Kidney epithelial cell (primary cell): ENCODE data around the gene CACNA1D. TPM values are rescaled to one million over a fixed set of nuclear protein-coding genes. Genes with fewer than 3 reads are reported as not detected.

Source experiments
- DNase-seq: peaks from one replicate; pipeline ENCODE4 v3.0.0-alpha.2; 2010; ENCODE audit warnings: low read depth
- H3K27me3 ChIP-seq: 2 replicates; pipeline ENCODE4 v1.6.0; 2011; ENCODE audit warnings: low read length; ENCODE audit not compliant: control insufficient read depth, insufficient read depth
- H3K36me3 ChIP-seq: 2 replicates; pipeline ENCODE4 v1.5.1; 2011; ENCODE audit warnings: low read length; ENCODE audit not compliant: control insufficient read depth, insufficient read depth
- H3K4me3 ChIP-seq: 2 replicates; pipeline ENCODE4 v1.5.1; 2011; ENCODE audit warnings: low read depth, mild to moderate bottlenecking, control low read depth, low read length
- total RNA-seq: library from RNA; depleted of rRNA; stranded (reverse); fragments of >200 nt; gene quantifications from 2 replicates; pipeline ENCODE4 v1.2.3, GENCODE V29; 2015
- TF ChIP-seq, protein P1 (sequence below): IDR thresholded peaks from 2 replicates; pipeline ENCODE4 v1.5.1; 2011; ENCODE audit warnings: mild to moderate bottlenecking, moderate library complexity, low read length, control low read depth, inconsistent platforms; ENCODE audit not compliant: insufficient read depth, poor library complexity, severe bottlenecking

CACNA1D gene
- total RNA-seq, 1 donor from 2014 or later = 0.21 TPM

DNA sequence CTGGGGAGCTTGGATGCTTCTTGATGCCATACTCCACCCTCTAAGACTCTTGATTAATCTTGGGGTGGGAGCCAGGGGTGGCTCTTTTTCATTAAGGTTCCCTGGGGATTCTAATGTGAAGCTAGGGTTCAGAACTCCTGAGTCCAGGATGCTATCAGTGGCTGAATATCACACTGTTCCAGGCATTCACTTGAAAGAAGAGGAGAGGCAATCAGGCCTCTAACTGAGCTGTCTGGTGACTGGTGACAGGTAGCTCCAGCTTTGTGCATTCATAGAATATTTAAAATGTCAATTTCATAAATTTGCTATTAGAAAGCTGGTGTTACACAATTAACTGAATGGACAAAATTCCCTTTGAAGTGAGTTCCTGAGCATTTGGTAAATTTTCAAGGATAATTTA lies 212.8 kb downstream of the CACNA1D start:
- Histone ChIP-seq H3K36me3 (no peaks in the 10 kb centered on the region), H3K4me3 (no peak overlapping the region), H3K27me3 (no peaks in the 10 kb centered on the region)
- DNase-seq = no peak
- TF ChIP-seq, protein P1, sequence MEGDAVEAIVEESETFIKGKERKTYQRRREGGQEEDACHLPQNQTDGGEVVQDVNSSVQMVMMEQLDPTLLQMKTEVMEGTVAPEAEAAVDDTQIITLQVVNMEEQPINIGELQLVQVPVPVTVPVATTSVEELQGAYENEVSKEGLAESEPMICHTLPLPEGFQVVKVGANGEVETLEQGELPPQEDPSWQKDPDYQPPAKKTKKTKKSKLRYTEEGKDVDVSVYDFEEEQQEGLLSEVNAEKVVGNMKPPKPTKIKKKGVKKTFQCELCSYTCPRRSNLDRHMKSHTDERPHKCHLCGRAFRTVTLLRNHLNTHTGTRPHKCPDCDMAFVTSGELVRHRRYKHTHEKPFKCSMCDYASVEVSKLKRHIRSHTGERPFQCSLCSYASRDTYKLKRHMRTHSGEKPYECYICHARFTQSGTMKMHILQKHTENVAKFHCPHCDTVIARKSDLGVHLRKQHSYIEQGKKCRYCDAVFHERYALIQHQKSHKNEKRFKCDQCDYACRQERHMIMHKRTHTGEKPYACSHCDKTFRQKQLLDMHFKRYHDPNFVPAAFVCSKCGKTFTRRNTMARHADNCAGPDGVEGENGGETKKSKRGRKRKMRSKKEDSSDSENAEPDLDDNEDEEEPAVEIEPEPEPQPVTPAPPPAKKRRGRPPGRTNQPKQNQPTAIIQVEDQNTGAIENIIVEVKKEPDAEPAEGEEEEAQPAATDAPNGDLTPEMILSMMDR = no peak

DNA sequence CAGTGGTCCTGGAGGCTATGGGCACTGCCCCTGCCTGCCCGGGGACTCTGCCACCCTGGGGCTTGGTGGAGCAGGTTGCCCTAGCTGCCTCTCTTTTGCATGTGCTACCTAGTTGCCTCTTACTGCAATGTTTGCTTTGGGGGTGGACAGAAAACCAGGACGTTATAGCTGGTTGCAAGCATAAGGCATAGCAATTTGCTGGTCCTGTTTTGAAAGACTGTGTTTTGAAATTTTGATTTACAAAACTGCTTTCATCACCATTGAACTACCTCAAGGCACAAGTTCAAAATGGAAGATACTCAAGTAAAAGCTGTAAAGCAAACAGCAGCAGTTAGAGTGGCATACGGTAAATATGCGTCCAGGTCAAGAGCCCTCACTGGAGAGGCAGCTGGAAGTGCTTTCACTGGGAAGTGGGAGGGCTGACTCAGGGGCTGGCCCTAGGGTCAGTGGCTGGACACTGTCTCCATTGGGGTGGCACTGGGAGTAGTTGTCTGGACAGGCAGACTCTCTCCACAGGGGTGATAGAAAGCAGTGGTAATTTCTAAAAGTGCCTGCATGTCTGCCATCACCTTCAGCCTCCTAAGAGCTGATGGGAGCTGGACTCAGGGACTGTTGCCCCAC lies 213.7 kb downstream of the CACNA1D start:
- Histone ChIP-seq H3K4me3 (no peak overlapping the region), H3K36me3 (no peaks in the 10 kb centered on the region), H3K27me3 (no peaks in the 10 kb centered on the region)
- DNase-seq = no peak
- TF ChIP-seq, protein P1 = no peak

DNA sequence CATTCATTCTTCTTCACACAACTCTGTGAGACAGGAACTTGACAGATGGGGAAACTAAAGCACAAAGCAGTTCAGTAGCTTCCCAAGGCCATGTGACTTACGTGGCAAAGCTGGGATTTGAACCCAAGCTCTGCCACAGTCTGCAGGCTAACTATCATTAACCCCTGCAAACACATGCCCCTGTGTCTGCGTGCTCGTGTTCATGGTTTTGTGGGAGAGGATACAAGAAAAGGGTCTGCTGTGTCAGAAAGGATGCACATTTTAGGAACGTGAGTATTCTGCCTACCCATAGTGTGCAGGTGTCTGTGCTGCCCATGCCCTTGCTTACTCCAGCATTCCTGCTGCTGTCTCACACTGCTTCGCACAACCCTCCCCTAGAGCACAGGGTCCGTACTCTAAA lies 214.8 kb downstream of the CACNA1D start:
- no peaks in the 10 kb centered on the region for H3K36me3 ChIP-seq
- no peak for DNase-seq
- TF ChIP-seq, protein P1 = no peak

DNA sequence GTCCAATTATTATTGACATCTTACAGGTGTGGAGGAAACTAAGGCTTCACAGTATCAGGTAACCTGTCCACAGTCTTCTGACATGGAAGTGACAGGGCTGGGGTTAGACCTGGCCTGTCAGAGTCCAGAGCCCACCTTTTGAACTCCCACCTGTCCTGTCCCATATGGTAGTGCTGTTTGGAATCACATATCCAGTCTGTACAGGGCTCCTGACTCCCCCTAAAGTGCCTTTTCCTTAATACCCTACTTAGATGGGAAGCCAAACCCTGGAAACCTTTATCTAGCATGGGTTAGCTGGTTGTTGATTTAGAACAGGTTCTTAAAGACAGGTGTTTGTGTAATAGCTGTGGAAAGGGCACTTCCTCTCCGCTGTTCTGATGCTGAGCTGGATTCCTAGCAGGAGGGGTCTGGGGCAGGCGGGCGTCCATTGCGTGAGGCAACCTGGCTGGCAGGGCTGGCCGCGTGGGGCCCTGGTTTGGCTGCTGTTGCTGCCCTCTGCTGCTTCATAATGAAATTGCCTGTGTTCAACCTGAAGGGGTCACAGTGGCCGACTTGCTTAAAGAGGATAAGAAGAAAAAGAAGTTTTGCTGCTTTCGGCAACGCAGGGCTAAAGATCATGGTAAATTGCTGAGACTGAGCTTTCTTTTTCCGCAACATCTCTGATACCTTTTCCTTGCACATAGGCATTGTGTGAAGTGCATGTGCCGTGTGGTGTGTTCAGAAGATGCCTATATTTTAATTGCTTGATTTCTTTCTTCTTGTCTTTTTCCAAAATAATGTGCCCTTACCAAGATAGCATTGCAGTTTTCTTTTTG lies 215.7 kb downstream of the CACNA1D start:
- TF ChIP-seq, protein P1 = peak; percentile 82
- no peak for DNase-seq
- Histone ChIP-seq H3K27me3 (no peaks in the 10 kb centered on the region), H3K4me3 (no peak overlapping the region), H3K36me3 (no peaks in the 10 kb centered on the region)

More for the DNA sequence above, 214.8 kb downstream of the CACNA1D start:
- Histone ChIP-seq H3K4me3 (no peak overlapping the region), H3K27me3 (no peaks in the 10 kb centered on the region)

DNA sequence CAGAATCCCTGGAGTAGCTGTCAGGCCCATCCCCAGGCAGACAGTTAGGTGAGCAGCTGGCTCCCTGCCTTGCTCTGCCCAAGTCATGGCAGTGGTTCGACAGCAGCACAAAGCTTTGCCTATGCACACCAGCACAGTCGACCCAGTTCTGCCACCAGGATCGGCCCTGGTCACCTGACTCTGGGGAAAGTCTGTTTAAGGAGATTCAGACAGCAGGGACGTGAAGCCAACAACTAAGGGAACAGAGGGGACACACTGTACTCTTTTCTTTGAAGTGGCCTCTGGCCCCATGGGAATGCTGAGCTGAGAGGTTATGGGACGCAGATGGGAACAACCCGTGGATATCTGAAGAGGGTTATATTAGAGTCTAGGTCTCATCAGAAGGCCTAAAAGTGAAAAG lies 217.0 kb downstream of the CACNA1D start:
- no peak for DNase-seq
- H3K27me3 ChIP-seq = no peaks in the 10 kb centered on the region
- no peak overlapping the region for H3K4me3 ChIP-seq
- no peaks in the 10 kb centered on the region for H3K36me3 ChIP-seq
- TF ChIP-seq, protein P1 = no peak
